HPDE6-E6E7 (cell line): ENCODE measurements around the gene SPG11.
"Not testable (repeated sequence)": the region's sequence is repeated elsewhere in the genome, so short reads cannot be mapped to it uniquely, and the experiment has no call there.

Source experiments
- DNase-seq: peaks from one replicate; pipeline ENCODE4 v3.0.0; 2011; ENCODE audit warnings: missing footprints; ENCODE audit errors: extremely low spot score

The SPG11 gene

DNA sequence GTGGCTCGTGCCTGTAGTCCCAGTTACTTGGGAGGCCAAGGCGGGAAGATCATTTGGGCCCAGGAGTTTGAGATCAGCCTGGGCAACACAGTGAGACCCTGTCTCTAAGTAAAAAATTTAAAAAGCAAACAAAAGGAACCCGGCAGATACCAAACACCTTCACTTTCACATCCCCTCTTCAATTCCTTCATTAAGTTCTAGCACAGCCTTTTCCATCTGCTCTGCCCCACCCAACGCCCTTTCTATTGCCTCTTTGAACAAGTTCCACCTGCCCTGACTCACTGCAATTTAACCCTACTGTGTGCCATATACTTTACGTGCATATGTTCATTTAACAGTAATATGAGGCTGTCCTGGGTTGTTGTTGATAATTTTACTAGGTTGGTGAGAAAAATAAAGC is 12.4 kb upstream of the SPG11 start:
- DNase-seq: no peak

DNA sequence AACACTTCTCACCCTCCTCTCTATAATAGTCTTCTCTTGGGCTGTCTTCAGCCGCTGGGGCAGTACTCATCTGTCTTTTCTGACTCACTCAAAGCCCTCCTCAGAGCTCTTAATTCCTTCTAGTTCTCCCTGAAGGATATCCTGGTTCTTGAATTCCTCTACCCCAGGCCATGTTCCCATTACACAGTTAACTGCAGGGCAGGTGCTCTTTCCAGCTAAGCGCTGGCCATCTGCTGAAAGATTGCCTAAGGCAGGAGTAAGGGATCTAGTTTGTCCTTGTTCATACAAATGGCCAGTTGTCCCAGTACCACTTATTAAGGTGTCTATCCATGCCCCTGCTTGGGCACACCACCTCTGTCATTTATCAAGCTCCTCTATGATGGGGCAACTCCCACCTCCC is 10.2 kb upstream of the SPG11 start:
- no peak for DNase-seq

DNA sequence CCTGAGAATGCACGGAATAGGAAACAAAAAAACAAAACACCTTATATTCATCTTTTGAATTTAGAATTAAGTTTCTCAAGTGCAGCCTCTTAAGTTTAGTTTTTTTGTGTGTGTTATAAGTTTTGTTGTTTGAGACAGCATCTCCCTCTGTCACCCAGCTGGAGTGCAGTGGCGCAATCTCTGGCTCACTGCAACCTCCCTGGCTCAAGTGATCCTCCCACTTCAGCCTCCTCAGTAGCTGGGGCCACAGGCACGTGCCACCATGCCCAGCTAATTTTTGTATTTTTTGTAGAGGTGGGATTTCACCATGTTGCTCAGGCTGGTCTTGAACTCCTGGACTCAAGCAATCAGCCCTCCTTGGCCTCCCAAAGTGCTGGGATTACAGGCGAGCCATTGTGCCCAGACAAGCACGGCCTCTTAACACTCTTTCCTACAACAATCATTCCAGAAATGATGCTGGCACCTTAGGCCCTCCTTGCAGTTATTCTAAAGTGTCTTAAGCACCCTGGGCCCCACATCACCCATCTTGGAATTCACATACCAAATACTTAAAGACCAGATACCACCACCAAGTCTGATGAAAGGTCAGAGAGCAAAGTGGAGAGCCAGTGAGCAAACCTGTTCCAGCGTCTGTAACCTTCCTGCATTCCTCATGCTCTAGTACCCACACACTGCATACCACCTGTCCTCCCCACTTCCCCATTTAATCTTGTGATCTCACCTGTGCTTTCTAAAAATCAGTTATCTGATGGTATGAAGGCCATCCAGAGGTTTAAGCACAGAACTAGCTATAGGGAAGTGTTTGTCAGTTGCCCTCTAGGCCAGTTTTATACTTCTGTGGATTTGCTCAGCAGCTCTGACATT is 6.9 kb upstream of the SPG11 start:
- DNase-seq: no peak

DNA sequence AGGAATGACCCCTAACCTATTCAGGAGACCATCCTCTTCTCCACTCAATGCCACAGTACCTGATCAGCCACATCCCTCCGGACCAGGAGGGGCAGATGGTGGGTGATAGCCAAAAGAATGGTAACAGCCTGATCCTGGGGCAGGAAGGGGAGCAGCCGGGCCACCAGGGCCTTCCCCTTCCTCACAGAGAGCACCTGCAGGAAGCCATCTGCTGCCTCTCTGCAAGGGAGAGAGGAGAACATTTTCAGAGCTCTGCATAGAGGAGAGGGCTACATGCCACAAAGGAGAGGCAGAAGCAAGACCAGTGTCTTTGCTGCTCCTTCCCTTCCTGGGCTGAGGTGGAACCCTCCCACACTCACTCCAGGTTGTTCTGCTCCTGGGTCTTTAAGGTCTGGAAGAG is 5.5 kb upstream of the SPG11 start:
- no peak for DNase-seq

DNA sequence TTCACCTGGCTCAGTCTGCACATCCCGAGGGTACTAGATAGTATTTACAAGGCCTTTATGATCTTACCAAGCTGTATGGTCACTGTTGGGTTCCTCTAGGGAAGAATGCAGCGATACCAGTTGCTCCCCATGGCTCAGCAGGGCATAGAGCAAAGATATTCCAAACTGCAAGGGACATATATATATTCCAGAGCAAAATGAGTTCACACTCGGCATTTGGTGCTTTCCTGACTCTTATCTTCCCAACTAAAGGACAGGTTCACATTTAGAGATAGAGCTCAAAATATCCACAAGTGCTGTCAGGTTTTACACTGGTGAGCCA is 3.5 kb upstream of the SPG11 start:
- DNase-seq: no peak

DNA sequence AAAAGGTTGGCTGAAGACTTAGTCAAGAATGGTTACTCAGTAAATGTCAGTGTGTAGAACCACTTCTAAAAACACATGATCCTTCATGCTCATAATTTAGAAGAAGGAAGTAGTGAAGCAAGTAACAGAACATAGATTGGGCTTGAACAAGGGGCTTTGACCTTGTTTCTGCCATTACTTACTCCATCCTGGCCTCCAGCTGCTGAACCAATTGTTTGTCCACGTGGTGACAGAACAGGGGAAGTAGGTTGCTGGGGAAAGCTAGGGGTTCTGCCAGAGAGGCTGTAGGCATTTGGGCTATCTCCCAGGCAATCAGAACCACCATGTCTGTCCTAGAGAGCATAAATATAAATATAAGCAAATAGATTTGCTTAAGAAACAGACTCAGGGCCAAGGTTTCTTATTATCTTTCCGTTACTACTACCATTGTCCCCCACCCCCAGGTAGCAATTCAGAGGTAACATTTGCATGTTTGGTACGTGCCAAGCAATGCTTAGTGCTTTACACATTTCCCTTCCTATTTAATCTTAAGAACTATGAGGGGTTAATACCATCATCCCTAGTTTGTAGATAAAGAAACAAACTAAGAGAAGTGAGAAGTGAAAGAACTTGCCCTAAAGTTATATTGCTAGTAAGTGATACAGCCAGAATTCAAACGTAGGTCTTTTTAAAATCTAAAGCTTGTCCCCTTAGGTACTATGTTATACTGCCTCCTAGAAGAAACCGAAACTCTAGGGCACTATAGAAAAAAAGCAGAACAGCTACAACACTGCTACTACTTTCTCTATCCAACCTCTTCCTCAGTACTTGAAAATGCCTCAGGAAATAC is 3.0 kb upstream of the SPG11 start:
- no peak for DNase-seq

DNA sequence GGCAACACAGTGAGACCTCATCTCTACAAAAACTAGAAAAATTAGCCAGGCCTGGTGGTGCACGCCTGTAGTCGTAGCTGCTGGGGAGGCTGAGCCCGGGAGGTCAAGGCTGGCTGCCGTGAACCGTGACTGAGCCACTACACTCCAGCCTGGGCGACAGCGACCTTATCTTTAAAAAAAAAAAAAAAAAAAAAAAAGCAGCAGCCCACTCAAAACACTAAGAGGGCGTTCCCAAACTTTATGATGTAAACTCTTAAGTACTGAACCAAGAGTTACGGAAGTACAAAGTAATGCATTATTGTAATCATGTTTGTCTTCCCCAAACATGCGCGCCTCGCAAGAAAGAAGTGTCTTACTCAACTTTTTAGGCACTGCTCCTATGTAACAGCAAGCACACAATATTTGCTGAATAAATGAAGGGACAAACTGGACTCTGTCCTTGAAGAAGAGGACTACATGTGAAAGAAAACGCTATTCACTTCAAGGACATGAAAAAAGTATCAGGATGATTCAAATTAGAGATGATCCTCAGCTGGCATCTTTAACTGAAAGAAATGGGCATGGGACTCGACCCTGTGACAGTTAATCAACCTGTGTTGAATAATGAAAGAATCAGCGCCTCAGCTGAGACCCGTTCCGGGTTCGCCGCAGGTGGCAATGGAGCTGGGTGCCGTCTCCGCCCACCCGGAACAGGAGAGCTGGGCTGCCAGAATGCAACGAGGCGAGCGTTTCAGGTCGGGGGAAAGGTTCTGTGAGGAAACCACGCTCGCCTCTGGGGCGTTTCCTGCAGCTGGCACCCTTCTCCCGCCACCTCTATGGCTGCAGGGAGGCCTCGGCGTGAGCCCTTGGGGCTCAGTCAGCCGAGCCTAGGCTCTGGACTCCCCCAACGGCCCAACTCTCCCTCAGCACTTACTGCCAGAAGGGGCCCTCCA is 718 bp downstream of the SPG11 start:
- peak; percentile 61 for DNase-seq

DNA sequence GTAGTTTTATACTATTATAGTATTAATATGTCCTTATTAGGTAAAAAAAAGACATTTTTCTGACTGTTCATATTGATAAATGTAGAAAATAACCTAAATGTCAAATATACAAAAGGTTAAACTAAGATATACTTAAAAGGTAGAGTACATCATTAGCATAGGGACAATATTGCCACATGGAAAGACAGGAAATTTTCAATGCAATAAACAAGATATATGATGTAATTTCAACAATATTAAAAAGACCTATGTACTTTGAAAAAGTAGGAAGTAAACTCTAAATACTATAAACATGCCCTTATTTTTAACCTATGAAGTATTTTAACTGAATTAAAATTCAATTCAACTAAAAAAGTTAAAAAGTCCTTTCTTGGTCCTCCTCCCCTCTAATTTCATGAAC is 1.9 kb downstream of the SPG11 start:
- DNase-seq: no peak

DNA sequence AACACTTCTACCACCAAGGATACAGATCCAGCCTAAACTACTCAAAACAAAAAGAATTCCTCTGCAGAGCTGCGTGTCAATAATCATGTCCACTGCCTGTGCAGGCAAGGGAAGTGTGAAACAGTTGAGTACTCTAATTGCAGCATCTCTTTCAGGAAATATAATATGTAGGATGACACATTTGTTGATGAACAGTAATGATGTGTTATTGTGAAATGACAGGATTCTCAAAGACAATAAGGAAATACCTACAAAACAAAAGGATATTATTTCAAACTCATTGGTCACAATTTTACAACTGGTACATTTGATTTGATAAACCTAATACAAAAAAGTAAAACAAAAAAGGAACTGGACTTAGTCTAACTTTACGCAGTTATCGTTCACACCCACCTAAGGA is 4.4 kb downstream of the SPG11 start:
- DNase-seq: no peak

DNA sequence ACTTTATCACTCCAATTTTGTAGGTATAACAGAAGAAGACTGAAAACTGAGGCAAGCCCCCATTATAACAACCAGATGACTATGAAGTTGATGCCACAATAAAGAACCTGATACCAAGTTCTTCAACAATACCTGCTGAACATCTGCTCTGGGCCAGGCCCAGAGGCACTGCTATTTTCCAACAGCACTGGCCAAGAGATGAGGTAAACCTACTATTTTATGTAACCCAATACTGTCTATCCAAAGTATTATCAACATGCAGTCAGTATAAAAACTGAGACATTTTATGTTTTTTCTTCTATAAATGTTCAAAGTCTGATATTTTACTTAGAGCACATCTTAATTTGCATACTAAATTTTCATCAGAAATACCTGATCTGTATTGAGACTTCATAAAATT is 6.1 kb downstream of the SPG11 start:
- DNase-seq: no peak

DNA sequence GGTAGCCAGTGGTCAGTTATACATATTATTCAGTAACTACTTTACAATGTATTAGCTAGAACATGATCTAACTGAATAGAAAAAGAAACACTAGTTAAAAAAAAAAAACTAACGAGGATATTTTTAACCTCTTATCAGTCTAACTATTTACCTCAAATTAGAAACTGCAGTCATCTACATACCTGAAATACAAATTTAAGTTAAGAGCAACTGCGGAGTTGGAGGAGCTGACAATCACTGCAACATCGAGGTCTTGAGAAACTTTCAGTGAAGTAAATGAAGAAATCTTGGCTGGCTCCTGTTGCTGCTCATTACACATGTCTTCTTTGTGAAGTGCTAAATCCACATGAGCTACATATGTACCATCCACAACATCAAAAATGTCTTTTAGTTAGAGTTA is 6.5 kb downstream of the SPG11 start:
- DNase-seq: no peak

DNA sequence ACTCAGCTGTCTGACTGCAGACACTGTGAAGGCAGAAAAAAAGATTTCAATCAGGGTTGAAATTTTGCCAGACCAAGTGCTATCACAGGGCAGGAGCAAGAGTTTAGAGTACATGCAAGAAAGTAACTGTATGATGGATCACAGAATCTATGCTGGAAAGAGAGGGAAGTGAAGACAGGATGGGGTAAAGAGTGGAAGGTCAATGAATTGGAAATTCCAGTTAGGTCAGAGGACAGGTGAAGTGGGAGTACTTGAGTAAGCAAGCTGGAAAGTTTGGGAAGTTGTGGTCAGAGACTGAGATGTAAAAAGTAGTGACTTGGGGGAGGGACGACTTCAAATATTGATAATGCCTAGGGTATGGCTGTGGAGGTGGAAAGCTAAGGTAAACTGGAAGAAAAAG is 7.2 kb downstream of the SPG11 start:
- DNase-seq: no peak

DNA sequence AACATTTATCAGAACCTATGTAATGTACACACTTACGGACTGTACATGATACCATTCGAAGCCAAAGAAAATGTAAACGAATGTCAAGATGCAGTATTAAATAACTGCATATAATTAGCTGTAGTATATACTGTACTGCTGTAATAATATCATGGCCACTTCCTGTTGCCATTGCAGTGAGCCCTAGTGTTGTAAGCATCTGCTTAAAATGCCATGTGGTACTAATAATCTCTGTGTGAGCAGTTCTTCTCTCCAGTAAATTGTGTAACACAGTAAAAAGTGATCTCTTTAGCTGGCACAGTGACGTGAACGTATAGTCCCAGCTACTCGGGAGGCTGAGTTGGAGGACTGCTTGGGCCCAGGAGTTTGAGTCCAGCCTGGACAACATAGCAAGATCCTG is 8.6 kb downstream of the SPG11 start:
- DNase-seq: no peak

DNA sequence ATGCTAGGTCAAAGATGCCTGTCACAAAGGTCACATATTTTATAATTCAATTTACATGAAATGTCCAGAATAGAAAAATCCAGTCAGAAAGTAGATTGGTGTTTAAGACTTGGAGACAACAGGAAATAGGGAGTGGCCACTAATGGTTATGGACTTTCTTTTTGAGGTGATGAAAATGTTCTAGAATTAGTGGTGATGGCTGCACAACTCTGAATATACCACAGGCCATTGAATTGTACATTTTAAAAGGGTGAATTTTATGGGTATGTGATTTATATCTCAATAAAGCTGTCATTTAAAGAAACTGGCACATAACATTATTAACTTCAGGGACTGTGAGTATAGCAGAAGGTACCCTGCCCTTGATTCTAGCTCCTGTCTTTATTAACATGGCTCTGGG is 15.8 kb downstream of the SPG11 start:
- DNase-seq: no peak

DNA sequence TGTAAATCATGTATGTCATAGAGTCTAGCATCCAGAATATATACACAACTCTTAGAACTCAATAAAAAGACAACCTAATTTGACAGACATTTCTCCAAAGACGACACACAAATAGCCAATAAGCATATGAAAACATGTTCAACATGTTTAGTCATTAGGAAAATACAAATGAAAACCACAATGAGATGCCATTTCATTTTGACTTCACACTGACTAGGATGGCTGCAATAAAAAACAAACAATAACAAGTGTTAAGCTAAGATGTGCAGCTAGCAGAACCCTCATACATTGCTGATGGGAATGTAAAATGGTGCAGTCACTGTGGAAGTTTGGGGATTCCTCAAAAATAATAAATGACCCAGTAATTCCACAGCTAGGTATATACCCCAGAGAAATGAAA is 16.4 kb downstream of the SPG11 start:
- no peak for DNase-seq

DNA sequence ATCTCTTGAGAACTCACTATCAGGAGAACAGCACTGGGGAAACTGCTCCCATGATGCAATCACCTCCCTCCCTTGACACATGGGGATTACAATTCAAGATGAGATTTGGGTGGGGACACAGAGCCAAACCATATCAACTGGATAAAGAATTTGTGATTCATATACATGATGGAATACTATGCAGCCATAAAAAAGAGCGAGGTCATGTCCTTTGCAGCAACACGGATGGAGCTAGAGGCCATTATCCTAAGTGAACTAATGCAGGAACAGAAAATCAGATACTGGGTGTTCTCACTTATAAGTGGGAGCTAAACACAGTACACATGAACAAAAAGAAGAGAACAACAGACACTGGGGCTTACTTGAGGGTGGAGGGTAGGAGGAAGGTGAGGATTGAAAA is 17.0 kb downstream of the SPG11 start:
- DNase-seq: no peak

DNA sequence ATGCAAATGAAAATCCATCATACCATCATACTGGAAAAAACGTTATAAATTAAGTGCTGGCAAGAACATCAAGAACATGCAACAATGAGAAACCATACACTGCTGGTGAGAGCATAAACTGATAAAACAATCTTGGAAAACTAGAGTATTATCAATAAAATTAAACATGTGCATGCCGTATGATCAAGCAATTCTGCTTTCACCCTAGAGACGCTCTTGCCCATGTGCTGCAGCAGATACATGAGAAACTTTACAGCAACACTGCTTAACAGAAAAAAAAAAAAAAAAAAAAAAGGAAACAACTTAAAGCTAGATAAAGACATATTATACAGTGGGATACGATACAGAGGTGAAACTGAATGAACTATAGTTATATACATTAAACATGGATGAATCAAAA is 21.8 kb downstream of the SPG11 start:
- no peak for DNase-seq

DNA sequence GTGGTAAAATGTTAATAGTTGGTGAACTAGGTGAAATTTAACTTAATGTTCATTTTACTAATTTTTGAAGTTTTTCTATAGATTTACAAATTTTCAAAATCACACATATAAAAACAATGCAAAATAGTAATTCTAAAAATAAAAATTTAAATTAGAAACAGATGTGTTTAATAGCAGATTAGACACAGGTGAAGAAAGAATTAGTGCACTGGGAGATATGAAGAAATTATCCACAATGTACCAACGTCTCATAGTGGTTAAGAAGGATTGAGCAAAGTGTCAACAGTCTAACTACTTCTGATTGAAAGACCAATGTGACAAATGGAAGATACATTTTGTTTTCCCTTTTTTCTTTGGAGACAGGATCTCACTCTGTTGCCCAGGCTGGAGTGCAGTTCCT is 26.5 kb downstream of the SPG11 start:
- DNase-seq: no peak

DNA sequence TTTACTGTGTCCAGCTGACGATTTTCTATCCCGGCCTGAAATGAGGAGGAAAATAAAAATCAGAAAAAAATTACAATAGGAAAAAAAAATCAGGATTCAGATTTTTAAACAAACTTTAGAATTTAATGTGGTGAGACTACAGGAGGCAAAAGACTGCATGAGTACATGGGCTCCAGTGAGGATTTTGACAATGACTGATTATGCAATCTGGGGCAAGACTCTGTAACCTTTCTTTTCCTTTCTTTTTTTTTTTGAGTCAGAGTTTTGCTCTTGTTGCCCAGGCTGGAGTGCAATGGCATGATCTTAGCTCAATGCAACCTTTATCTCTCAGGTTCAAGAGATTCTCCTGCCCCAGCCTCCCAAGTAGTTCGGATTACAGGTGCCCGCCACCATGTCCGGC is 29.9 kb downstream of the SPG11 start:
- no peak for DNase-seq

DNA sequence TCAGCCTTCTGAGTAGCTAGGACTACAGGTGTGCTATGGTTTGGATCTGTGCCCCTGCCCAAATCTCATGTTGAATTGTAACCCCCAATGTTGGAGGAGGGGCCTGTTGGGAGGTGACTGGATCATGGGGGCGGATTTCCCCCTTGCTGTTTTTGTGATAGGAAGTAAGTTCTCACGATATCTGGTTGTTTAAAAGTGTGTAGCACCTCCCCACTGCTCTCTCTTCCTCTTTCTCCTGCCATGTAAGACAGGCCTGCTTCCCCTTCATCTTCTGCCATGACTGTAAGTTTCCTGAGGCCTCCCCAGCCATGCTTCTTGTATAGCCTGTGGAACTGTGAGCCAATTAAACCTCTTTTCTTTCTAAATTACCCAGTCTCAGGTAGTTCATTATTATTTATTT is 38.2 kb downstream of the SPG11 start:
- not testable (repeated sequence) for DNase-seq

DNA sequence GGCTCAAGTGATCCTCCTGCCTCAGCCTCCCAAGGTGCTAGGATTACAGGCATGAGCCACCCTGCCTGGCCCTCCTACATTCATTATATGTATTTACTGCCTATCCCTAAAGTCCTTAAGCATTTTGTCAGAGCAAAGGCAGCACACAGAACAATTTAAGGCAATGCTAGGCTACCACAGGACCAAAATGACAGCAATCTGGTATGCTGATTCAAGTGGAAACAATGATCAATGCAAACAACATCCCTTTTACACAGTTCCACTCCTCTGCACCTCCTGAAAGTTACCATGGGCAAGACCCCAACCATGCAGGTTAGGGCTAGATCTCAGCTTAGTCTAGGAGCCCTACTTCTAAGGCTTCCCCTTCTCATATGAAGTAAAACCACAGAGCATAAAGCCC is 40.3 kb downstream of the SPG11 start:
- DNase-seq: no peak

DNA sequence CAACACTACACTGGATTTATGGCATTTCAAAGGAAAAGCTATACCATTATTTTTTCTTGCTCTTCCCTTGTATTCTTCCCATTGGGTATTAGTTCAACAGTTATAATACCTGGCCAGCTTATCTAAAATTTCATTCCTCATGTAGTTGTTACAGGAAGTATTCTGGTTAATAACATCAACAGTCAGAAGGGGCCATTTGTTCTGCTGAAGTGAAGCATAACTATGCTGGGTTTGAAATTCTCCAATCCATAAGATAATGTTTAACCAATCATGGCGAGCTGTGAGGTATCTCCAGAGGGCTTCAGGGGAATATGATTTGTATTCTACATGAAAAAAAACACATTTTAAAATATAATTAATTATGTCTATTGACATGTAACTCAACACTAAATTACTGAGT is 43.4 kb downstream of the SPG11 start:
- no peak for DNase-seq
